ENCODE measurements around the gene EME1. TPM values are rescaled to one million over a fixed set of nuclear protein-coding genes. Genes with fewer than 3 reads are reported as not detected.

The EME1 gene
- total and polyA plus RNA-seq, 2 of the 13 experiments (the other 11 are each of a cell fraction or from before 2014, with no cell fraction given): 20.7 to 24.6 TPM

DNA sequence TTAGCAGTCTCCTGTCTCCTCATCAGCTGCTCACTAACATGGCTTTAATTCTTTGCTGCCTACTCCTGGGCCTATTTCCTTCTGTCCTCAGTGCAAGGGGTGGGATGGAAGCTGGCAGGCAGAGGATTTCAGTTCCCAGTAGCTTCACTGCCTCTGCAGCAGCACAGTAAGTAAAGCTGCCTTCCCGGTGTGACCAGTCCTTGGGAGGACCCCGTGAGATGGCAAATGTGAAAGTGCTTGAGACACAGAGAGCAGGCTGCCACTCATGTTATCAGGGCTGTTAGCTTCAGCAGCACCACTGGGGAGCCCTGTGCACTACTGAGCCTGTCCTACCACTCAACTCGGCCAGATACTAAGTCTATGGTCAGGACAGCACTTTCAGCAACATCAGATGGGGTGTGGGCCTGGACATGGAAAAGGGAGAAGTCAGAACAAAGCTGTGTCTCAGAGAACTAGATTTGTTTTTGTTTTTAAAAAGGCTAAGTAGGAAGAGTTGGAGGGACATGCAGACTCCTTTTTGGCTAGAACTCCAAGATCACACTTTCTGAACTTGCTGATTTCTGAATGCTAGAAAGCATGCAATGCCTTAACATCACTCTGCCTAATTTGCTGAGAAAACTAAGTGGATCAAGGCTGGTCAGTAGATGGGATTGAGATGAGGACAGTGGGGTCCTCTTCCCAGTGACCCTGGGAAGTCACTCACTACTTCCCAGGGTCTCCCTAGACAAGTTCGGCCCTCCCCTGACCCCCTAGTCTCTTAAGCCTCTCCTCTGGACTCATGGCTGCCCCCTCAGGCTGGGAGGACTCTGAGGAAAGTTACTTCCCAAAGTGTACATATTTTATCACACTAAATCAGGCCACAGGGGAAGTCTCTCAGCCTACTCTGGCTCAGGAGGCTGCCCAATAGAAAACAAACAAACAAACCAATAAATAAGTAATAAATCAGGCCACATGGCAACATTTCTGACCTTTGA is 54.1 kb downstream of the EME1 start (continued):
- TF ChIP-seq, protein P1, sequence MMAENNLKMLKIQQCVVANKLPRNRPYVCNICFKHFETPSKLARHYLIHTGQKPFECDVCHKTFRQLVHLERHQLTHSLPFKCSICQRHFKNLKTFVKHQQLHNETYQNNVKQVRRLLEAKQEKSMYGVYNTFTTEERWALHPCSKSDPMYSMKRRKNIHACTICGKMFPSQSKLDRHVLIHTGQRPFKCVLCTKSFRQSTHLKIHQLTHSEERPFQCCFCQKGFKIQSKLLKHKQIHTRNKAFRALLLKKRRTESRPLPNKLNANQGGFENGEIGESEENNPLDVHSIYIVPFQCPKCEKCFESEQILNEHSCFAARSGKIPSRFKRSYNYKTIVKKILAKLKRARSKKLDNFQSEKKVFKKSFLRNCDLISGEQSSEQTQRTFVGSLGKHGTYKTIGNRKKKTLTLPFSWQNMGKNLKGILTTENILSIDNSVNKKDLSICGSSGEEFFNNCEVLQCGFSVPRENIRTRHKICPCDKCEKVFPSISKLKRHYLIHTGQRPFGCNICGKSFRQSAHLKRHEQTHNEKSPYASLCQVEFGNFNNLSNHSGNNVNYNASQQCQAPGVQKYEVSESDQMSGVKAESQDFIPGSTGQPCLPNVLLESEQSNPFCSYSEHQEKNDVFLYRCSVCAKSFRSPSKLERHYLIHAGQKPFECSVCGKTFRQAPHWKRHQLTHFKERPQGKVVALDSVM (CRISPR knock-in tag; IDR thresholded peaks at IDR 0.05): no peak
- TF ChIP-seq RFX5 (IDR thresholded peaks at IDR 0.05; ENCODE audit: low read depth, low read length) (0 out of 2 replicates have a peak, but pooled peaks have one; percentile 10), ZNF615 (CRISPR knock-in tag; IDR thresholded peaks at IDR 0.05; ENCODE audit: borderline replicate concordance) (no peak), MLLT10 (CRISPR knock-in tag; IDR thresholded peaks at IDR 0.05) (no peak), TCF12 (IDR thresholded peaks at IDR 0.05) (no peak), TCF12 (CRISPR knock-in tag; IDR thresholded peaks at IDR 0.05) (no peak), AGO2 (optimal IDR thresholded peaks at IDR 0.05; ENCODE audit: low read depth, low read length) (no peak)
- TF ChIP-seq, protein P2, sequence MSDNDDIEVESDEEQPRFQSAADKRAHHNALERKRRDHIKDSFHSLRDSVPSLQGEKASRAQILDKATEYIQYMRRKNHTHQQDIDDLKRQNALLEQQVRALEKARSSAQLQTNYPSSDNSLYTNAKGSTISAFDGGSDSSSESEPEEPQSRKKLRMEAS (IDR thresholded peaks at IDR 0.05): no peak
- TF ChIP-seq, protein P3, sequence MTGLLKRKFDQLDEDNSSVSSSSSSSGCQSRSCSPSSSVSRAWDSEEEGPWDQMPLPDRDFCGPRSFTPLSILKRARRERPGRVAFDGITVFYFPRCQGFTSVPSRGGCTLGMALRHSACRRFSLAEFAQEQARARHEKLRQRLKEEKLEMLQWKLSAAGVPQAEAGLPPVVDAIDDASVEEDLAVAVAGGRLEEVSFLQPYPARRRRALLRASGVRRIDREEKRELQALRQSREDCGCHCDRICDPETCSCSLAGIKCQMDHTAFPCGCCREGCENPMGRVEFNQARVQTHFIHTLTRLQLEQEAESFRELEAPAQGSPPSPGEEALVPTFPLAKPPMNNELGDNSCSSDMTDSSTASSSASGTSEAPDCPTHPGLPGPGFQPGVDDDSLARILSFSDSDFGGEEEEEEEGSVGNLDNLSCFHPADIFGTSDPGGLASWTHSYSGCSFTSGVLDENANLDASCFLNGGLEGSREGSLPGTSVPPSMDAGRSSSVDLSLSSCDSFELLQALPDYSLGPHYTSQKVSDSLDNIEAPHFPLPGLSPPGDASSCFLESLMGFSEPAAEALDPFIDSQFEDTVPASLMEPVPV (CRISPR knock-in tag; IDR thresholded peaks at IDR 0.05): no peak; the same call in 1 of the 2 replicates
- TF ChIP-seq, protein P4, sequence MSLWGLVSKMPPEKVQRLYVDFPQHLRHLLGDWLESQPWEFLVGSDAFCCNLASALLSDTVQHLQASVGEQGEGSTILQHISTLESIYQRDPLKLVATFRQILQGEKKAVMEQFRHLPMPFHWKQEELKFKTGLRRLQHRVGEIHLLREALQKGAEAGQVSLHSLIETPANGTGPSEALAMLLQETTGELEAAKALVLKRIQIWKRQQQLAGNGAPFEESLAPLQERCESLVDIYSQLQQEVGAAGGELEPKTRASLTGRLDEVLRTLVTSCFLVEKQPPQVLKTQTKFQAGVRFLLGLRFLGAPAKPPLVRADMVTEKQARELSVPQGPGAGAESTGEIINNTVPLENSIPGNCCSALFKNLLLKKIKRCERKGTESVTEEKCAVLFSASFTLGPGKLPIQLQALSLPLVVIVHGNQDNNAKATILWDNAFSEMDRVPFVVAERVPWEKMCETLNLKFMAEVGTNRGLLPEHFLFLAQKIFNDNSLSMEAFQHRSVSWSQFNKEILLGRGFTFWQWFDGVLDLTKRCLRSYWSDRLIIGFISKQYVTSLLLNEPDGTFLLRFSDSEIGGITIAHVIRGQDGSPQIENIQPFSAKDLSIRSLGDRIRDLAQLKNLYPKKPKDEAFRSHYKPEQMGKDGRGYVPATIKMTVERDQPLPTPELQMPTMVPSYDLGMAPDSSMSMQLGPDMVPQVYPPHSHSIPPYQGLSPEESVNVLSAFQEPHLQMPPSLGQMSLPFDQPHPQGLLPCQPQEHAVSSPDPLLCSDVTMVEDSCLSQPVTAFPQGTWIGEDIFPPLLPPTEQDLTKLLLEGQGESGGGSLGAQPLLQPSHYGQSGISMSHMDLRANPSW (CRISPR knock-in tag; IDR thresholded peaks at IDR 0.05; ENCODE audit: borderline replicate concordance): no peak; the same call in 1 of the 2 replicates
- TF ChIP-seq, protein P5, sequence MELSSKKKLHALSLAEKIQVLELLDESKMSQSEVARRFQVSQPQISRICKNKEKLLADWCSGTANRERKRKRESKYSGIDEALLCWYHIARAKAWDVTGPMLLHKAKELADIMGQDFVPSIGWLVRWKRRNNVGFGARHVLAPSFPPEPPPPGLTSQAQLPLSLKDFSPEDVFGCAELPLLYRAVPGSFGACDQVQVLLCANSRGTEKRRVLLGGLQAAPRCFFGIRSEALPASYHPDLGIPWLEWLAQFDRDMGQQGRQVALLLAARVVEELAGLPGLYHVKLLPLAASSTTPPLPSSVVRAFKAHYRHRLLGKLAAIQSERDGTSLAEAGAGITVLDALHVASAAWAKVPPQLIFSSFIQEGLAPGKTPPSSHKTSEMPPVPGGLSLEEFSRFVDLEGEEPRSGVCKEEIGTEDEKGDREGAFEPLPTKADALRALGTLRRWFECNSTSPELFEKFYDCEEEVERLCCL (CRISPR knock-in tag; IDR thresholded peaks at IDR 0.05; ENCODE audit: borderline replicate concordance): no peak
- TF ChIP-seq, protein P6, sequence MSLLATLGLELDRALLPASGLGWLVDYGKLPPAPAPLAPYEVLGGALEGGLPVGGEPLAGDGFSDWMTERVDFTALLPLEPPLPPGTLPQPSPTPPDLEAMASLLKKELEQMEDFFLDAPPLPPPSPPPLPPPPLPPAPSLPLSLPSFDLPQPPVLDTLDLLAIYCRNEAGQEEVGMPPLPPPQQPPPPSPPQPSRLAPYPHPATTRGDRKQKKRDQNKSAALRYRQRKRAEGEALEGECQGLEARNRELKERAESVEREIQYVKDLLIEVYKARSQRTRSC (CRISPR knock-in tag; IDR thresholded peaks at IDR 0.05; ENCODE audit: low read depth): no peak
- TF ChIP-seq, protein P7, sequence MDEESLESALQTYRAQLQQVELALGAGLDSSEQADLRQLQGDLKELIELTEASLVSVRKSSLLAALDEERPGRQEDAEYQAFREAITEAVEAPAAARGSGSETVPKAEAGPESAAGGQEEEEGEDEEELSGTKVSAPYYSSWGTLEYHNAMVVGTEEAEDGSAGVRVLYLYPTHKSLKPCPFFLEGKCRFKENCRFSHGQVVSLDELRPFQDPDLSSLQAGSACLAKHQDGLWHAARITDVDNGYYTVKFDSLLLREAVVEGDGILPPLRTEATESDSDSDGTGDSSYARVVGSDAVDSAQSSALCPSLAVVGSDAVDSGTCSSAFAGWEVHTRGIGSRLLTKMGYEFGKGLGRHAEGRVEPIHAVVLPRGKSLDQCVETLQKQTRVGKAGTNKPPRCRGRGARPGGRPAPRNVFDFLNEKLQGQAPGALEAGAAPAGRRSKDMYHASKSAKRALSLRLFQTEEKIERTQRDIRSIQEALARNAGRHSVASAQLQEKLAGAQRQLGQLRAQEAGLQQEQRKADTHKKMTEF (CRISPR knock-in tag; IDR thresholded peaks at IDR 0.05): 0 out of 2 replicates have a peak, but pooled peaks have one; percentile 44
